Activated CD4-positive, alpha-beta T cell treated with anti-CD3 and anti-CD28 coated beads for 1 hour (primary cell): ENCODE measurements around the gene DYNLT1.
"Not testable (repeated sequence)": the region's sequence is repeated elsewhere in the genome, so short reads cannot be mapped to it uniquely, and the experiment has no call there.

Experiments
- DNase-seq: peaks from one replicate; pipeline ENCODE4 v3.0.0-alpha.2; 2020

The DYNLT1 gene

DNA sequence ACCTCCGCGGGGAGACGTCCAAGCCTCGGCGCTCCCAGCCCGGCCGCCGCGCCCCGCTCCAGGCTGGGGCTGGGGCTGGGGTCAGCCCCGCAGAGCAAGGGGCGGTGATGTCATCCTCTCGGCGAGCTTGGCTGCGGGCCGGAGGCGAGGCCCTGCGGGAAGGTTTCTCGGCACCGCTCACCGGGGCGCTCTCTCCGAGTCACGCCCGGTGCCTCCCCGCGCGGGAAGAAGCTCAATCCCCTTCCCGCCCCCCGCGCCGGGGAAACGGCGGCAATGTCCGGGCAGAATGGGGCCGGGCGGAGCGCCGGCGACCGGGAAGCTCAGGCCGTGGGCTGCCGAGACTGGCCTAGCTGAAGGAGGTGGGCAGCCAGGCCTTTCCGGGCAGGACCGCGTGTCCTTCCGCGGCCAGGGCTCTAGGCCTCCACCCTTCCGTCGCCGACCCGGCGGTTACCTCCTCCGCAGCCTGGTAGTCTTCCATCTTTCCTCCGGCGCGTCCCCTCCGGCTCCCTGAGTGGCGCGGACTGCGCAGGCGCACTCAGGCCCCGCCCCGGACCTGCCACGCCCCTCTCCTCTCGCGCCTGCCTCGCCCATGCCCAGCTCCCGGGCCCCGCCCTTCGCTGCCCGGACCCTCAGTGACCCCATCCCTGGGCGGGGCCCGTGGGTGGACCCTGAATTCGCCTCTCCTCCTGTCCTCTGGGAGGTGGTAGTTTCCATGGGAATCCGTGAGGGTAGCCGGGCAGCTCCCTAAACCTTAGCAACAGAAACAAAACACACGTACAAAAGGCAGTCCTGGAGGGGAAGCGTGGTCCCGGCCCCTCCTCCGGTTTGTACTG lies at the start of gene DYNLT1:
TSS of gene DYNLT1 (minus strand) at position 513 of the 833 bp plus-strand sequence. CDS start at position 478, 35 bp downstream.
- peak; percentile 83 for DNase-seq

DNA sequence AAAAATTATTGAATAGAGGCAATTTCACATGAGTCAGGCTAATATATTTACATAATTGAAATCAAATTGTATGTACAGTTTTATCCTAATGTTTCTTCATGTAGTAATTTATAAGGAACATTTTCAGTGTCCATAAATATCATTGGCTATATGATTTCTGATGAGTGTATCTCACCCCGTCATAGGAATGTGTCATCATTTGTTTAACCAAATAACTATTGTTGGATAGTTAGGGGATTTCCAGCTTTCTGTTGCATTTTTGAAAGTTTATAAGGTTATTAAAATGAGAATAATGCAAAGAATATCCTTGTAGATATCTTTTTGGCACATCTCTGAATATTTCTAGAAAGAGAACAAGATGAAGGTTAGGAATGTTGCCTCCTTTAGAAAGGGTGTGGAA lies 44.3 kb upstream of the DYNLT1 start:
- no peak for DNase-seq

DNA sequence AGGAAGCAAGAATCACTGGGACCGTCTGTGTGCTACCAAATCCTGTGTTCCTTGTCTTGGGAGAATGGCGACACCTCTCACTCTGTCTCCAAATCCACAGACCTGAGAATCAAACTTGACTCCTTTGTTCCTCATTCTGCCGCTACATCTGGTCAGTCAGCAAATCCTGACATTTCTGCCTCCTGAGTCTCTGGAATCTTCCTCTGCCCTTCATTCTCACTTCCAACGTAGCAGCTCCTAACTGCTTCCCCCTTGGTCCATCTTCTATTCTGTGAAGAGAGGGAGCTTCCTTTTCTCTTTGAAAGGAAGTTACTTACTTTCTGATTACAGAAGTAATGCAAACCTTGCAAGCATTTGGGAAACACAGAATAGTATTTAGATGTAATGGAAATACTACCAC lies 43.0 kb upstream of the DYNLT1 start:
- no peak for DNase-seq

DNA sequence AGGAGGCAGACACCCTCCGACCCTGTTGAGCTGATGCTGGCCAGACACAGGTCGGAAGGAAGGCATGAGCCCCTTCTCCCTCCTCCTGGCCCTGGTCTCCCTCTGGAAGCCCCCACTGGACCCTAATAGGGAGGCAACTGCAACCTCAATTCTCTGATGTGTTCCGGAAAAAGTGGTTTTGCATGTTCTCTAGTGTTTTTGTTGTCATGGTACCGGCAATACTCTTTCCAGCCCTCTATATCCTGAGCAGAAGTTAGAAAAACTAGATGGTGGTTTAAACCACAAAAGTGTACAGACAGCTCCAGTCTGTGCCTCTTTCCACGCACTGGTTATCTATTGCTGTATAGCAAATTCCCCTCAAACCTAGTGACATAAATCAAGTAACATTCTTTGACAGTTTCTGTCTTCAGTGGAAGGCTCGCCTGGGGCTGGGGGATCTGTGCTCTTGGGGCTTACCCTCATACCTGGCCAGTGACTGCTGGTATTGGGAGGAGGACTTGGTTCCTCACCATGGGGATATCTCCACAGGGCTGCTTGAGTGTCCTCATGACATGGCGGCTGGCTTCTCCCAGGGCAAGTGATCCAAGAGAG lies 42.3 kb upstream of the DYNLT1 start:
- DNase-seq: peak; percentile 23

DNA sequence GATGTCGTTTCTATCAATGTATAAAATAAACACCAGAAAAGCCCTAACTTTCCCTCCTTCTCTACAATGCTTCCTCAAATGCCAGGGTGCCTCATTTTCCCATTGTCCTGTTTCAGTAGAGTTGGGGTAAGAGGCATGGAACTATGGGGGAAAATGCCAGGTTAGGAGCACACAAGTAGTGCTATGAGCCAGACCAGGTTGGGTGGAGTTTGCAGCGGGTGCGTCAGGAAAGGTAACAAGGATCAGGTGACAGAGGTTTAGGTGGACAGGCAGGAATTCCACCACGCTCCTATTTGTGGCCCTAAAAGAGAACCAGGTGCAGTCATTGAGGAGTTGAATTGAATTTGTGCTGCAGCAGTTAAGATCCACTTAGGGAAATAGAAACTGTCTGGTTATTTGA lies 41.8 kb upstream of the DYNLT1 start:
- DNase-seq: no peak

DNA sequence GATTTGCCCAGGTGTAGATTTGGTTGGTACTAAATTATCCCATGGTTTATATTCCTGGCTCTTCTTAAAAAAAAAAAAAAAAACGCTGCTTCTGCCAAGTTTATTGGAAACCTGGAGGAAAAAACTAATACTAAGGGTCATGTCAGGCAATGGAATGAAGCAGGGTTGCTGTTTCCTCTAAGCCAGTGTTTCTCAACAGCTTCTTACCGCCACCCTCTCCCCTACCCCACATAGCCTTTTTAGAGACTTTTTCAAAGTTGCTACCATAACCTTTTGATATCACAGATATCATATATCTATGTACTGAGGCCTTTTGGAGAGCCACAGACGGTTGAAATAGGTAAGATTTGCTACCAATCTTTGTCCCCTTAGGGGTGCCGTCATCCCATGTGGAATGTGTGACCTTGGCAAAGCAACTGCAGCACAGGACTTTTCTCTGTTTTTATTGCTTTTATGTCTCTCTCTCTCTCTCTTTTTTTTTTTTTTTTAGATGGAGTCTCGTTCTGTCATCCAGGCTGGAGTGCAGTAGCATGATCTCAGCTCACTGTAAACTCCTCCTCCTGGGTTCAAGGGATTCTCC lies 40.3 kb upstream of the DYNLT1 start:
- DNase-seq: no peak

DNA sequence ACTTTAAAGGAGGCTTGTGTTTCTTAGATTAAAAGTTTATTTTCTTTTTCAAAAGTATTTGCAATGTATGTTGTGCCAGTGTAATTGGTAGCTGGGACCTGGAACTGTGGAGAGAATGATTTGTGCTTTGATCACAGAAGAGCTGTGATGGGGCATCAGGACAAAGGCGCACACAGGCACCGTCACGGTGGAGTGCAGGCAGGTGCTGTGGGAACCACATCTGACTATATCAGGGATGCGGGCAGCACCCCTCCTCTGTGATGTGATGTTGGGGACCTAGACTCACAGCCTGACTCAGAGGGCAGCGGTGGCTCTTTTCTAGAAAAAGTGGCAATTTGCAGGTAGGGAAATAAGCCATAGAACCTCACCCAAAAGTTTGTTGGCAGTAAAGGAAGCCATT lies 39.8 kb upstream of the DYNLT1 start:
- DNase-seq: no peak

DNA sequence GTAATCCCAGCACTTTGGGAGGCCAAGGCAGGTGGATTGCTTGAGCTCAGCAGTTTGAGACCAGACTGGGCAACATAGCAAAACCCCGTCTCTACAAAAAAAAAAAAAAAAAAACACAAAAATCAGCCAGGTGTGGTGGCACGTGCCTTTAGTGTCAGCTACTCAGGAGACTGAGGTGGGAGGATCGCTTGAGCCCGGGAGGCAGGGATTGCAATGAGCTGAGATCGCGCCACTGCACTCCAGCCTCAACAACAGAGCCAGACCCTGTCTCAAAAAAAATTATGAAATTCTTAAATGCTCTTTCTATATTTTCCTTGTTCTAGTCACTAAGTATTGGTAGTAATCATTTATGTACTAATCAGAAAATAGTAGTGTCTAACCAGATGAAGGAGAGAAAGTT lies 35.9 kb upstream of the DYNLT1 start:
- DNase-seq: no peak

DNA sequence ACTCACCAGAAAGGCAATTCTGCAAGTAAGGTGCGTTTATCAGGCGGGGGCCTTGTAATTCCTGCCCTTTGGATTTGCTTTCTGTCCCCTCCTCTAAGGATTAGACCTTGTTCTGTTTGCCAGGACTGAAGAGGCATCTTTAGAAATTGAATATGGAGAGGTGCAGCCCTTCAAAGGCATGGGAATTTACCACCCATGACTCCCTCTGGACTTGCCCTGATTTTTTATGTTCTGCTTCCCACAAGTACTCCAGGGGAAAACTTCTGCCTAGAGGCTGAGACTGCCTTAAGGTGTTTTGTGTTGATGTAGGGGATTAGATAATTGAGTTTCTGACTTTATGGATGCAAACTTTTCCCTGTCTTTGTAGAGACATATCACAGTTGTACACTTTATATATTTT lies 35.5 kb upstream of the DYNLT1 start:
- DNase-seq: no peak

DNA sequence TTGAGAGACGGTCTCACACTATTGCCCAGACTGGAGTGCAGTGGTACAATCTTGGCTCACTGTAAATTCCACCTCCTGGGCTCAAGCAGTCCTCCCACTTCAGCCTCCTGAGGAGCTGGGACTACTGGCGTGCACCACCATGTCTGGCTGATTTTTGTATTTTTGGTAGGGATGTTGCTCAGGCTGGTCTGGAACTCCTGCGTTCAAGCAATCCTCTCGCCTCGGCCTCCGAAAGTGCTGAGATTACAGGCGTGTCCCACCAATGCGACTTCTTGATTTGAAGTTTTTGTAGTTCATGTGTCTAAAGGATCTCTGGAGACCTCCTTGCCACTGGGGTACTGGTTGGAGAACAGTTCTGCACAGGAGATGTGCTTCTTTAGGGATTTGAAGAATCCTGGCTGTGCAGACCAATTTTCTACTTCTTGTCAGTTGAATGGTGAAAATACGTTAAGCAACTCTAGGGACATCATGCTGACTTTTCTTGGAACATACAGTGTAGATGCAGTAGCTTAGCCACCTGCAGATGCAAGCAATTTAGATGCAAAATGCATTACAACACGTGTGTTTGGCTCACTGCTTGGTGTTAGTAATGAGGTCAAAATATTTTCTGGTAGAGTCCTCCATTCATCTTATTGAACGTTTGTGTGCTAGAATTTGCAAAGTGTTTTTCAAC lies 33.5 kb upstream of the DYNLT1 start:
- DNase-seq: no peak

DNA sequence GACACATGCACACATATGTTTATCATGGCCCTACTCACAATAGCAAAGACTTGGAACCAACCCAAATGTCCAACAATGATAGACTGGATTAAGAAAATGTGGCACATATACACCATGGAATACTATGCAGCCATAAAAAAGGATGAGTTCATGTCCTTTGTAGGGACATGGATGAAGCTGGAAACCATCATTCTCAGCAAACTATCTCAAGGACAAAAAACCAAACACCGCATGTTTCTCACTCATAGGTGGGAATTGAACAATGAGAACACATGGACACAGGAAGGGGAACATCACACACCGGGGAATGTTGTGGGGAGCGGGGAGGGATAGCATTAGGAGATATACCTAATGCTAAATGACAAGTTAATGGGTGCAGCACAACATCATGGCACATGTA lies 32.6 kb upstream of the DYNLT1 start:
- not testable (repeated sequence) for DNase-seq

DNA sequence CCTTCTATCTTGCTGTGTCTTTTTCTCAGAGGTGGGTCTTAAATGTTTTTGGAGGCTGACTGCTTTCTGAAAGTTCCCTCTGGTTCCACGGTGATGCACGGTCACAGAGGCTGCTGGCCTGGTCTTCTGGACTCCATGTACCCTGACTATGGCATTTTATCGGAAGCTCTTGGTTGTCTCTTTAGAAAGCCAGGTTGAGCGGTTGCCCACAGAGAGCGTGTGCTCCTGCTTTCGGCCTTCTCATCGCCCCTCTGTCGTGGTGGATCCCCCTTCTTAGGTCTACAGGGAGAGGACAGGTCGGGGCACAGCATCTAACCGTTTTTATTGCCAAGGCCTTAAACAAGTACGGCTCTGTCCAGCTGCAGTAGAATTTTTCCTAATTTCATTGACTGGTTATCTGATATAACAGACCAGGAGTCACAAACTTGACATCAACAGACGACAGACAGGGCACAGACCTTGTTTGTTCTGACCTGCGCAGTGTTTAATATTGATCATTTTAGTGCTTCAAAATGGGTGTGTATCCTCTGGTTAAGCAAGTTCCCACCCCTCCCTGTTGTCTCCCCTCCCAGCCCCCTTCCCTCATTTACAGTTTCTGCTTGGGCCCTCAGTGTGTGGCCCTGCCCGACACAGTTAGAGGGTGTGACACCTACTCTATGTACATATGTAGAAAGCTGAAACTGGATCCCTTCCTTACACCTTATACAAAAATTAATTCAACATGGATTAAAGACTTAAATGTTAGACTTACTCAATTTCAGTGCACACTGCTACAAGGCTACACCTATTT lies 30.0 kb upstream of the DYNLT1 start:
- no peak for DNase-seq

DNA sequence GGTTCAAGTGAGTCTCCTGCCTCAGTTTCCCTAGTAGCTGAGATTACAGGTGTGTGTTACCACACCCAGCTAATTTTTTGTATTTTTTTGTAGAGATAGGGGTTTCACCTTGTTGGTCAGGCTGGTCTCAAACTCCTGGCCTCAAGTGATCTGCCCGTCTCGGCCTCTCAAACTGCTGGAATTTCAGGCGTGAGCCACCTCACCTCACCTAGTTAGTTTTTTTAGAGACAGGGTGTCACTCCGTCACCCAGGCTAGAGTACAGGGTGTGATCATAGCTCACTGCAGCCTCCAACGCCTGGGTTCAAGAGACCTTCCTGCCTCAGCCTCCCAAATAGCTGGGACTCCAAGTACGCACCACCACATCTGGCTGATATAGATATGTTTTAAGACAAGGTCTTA lies 28.2 kb upstream of the DYNLT1 start:
- no peak for DNase-seq

DNA sequence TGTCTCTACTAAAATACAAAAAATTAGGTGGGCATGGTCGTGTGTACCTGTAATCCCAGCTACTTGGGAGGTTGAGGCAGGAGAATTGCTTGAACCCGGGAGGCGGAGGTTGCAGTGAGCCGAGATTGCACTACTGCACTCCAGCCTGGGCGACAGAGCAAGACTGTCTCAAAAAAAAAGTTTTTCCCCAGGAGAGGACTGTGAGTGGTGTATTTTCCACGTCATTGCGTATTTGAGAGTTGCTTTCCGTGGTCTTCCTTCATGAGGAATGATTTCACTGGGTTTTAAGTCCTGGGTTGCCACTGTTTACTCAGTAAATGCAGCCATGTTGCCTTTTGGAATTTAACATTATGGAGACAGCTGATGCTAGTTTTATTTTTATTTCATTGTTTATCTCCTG lies 27.6 kb upstream of the DYNLT1 start:
- DNase-seq: not testable (repeated sequence)

DNA sequence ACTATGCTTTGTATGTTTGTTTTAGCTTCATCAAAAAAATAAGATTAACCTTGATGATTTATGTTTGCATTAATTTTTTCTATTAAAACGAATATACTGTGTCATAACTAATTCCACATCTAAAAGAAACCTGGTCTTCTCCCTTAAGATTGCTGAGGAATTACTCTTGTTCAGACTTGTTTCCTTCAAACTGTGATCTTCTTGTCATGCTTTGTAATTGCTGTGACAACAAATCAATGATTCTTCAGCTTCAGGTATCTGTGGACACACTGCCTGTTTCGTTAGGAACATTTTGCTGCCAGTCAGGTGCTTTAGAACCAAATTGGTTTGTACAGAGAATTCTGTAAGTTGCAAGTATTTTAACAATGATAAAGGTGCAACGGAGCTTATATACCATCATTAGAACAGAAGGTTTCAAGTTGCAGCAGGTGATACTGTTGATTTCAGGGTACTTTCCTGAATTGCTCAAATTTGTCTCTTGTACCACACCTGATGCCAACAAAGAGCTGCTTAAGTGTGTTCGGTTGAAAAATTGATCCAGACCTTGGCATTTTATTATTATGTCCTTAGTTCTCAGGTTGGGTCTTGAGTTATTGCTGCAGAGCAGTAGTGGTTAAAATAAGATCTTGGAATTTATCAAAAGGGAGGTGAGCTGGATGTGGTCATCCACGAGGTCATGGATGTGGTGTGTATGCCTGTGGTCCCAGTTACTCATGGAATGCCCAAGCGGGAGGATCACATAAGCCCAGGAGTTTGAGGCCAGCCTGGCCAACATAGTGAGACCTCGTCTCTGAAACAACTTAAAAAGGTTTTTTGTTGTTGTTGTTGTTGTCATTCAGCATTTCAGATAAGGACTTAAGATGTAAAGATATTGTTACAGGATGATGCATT lies 24.8 kb upstream of the DYNLT1 start:
- no peak for DNase-seq

DNA sequence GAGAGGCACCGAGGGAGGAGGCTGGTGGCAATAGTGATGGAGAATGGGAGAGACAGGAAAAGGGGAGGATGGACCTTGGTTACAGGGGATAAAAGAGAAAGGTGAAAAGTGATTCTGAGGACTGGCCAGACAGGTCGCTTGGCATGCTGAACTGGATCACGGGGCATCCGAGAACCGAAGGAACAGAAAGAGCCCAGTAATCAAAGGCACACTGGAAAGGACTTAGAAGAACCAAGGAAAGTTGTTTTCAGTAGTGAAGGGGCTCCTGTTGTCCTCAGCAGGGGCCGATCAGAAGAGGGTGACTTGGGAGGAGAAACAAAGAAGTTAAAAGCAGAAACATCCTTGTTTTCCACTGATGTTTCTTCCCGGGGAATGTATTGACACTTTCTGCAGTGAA lies 24.2 kb upstream of the DYNLT1 start:
- no peak for DNase-seq

DNA sequence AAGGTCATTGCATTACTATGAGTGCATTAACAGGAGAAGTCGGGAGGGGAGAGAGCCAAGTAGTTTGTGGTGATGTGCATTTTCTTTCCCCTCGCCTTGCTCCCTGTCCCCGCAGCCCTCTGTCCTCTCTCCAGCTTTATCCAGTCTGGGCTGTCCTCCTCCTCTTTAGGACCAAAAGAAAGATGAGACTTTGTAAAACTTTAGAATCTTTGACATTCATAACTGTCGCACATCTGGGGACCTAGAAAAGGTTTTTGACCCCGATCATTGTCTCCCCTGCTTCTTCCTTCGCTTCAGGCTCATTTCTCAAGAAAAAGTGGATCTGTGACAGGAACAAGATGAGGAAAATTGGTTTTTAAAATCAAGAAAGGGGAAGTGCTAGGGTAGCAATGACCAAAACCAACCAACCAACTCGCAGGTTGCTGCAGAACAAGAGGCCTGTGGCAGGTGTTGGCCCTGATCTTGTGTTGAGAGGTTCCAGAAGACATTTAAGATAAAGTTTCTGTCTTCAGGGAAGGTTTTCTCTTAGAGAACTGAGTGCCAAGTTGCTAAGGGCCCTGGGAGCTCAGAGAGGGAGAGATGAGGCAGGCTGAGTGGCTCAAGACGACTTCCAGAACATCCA lies 22.9 kb upstream of the DYNLT1 start:
- no peak for DNase-seq

DNA sequence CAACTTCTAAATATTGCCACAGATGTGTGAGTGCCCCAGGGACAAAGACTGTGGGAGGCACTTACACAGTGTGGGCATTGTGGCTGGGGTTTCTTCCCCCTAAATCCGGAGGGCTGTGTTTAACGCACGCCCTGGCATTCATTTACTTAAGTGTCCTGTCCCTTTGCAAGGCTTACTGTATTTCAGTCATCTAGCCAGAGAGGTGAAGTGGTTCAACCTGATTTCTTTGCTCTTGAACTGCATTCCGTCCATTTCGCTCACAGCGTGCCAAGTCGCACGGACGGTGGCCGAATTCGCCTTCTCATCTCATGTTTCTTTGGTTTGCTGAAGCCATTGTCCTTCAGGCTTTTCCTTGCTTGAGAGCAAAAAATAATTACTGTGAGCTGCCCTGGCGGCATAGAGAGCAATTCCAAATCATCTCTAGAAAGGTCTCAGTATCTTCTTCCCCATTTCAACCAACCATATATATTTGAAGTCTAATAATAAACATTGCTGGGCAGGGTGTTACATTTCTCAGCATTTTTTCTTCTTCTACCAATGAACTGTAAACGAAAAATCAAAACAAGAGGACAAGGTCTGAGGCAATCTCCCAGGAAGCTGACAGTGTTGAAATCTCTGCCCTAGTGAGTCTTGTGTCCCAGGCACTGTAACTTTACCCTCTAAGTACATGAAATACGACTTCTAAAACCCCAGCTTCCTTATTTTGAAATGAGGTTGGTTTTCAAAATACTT lies 22.3 kb upstream of the DYNLT1 start:
- DNase-seq: no peak

DNA sequence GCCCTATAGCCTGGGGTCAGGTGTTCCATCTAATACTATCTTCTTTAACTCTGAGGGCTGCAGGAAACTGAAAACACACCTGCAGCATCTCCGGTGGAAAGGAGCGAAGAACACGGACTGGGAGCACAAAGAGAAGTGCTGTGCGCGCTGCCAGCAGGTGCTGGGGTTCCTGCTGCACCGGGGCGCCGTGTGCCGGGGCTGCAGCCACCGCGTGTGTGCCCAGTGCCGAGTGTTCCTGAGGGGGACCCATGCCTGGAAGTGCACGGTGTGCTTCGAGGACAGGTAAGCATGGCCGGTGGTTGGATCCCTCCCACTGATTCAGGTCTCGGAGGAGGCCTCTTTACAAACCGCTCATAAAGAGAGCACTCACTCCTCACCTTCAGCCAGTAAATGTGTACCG lies 20.8 kb upstream of the DYNLT1 start:
- DNase-seq: no peak

DNA sequence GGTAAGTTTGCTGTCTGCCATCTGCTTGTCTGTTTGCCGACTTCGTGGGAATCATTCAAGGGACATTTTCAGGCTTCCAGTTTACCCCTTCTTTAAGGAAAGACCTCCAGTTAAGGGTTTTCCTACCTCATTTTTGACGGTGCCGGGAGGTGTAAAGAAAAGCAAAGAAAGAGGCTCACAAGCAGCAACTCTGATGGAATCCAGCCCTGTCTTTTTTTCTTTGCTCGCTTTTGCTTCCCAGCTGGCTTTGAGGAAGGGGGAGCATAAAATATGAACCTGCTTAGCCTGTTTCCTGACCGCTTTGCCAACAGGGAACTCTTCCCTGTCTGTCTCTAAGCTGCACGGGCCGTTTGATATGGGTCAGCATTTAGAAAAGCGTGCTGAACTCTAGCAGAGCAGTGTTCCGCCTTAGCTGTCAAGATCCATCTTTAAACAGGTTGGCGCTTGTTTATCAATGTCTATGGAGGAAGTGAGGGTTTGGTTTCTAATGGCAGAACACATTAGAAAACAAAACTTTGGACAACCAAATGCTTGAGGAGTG lies 19.2 kb upstream of the DYNLT1 start:
- no peak for DNase-seq
